Activated CD4-positive, alpha-beta T cell treated with anti-CD3 and anti-CD28 coated beads for 48 hours (primary cell): ENCODE results near the gene CDS2.

Experiments used
- DNase-seq: peaks from one replicate; pipeline ENCODE4 v3.0.0-alpha.2; 2020

CDS2 gene

DNA sequence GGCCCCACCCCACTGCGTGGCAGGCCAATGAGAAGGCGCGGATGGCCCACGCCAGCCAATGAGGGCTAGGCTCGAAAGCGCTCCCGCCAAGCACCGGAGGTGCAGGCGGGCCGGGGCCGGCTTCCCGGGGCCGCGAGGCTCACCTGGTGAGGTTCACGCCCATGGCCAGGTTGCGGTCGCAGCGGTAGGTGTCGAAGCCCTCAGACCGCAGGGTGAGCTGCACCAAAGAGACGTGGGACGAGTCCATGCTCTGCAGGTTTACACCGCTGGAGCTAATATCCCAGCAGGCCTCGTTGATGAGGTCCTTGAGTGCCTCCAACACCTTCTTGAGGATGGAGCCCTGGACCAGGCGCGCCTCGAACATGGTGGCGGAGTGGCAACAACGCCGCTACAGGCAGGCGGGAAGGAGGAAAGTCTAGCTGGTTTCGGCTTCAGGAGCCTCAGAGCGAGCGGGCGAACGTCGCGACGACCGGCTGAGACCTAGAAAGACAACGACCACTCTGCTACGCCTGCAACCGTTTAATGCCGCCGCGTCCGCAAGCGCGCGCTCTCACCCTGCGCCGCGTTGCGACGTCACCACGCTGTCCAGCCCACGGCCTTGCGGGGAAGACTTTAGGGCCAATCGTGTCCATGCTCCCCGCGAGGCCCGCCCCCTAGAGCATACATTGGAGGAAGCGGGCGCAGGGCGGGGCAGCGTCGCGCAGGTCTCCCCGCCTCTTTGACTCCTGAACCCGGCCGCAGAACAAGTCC lies 7.2 kb upstream of the CDS2 start, which contains the start of gene PCNA:
PCNA (minus strand) TSS at position 524 of the 750 bp plus-strand sequence; CDS start at position 364, 160 bp downstream.
- peak; percentile 99 for DNase-seq

DNA sequence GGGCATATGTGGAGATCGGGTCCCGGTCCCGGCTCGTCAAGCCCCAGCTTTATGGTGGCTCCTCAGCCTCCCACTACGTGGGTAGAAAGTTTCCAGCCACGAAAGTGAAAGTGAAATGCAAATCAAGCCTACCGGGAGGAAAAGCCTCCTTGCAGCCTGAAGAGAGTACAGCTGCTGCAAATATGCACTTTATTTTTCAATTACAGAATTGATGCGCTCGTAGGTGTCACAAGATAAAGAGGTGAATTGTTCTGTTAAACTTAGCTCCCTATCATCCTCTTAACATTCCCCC lies 6.7 kb upstream of the CDS2 start:
- no peak for DNase-seq

DNA sequence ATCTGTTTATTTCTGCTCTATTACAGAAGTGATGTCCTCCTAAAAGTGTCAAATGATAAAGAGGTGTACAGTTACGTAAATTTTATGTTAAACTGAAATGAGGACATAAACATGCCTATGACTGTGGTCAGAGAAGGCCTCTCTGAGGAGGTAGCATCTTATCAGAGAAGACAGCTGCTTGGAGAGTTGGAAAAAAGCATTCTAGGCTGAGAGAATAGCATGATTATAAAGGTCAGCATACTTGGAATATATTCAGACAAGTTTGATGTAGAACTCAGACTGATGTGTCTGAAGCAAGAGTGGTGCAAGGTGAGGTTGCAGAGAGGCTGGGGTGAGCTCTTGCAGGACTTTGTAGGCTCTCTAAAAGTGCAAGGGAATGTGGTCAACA lies 3.9 kb upstream of the CDS2 start:
- no peak for DNase-seq

GRCh38 chr20:5127204-5127858 lies 523 bp downstream of the CDS2 start:
- DNase-seq, result peak; percentile 81

DNA sequence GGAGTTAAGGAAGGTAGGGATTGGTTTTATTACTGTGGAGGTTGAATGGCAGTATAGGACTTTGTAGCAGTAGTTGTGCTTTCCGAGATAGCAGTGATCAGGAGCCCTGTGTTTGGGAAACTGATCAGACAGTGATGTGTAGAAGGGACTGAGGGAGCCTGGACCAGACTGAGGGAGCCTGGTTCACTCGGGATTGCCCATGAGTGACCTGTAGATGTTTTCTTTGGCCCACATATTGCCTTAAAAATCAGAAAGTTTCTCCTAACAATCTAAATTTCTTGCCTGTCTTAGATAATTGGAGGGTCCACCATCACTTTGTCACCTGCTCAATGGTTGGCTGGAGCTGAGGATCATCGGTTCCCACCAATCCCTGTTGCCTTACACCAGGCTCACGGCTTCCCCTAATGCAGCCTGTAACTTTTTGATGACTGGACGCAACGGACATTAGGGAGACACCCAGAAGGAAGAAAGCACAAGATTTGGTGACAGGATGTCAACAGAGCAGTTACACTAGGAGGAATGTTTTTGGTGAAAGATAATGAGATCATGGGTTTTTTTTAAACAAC lies 1.1 kb downstream of the CDS2 start:
- DNase-seq, result no peak

- no peak for DNase-seq
Observed at GRCh38 chr20:5128886-5129285, 2.1 kb downstream of the CDS2 start.

DNA sequence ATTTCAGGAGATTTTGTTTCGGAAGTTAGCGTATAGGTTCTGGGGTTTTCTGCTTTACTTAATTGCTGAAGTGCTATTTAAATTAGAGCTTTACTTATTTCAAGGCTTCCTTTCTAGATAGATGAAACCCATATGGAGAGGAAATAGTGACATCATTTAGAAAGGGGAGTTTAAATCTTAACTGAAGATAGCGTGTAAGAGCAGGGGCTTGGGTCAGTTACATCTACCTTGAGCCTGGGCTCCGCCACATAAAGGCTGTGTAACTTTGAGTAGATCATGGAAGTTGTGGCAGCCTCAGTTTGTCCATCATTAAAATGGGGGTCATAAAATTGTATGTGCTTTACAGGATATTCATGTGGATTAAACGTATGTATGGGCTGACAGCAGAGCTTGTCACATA lies 4.7 kb downstream of the CDS2 start:
- DNase-seq, result no peak

GRCh38 chr20:5133998-5134397 lies 7.2 kb downstream of the CDS2 start:
- no peak for DNase-seq

DNA sequence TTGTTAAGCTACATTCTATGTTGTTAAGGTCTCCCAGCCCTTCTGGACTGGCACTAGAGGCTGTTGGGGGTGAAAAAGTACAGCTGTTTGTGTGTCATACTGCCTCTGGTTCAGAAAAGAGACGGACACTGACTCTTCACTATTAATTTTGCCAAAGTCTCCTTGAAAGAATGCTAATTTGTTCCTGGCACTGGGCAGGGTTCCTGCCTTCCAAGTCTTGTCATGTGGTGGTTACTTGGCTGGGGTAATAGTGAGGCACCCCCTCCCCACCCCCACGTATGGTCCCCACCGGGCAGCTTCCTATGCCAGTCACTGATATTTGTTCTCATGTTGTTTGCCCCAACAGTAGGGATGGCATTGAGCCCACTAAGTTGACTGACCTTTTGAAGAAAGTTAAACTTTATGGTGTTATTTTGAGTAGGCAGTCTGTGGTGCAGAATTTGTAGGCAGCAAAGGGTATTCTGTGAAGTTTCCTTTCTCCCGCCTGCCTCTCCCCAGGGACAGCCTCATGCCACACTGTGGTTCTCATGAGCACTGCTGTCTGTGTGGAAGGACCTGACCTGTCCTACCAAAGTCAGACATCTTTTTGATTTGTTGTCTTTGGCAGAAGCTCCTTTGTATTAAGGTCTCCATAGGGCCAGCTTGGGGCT lies 8.7 kb downstream of the CDS2 start:
- DNase-seq, result no peak

DNA sequence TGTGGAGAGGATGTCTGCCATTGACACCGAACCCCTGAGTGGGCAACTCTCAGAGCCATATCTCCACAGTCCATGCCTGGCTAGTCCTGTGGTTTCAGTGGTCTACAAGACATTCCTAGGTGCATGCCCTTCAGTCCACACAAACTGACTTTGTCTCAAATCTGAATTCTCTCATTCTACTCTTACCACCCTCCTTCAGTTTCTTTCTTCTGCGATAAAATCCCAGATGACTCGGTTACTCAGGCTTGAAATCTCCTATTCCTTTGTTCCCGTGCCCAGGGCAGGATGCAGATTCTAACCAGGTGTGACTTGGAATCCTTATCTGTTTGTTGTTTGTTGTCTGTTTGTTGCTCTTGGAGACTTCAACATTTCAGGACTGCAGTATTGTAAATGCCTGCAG lies 9.3 kb downstream of the CDS2 start:
- no peak for DNase-seq

DNA sequence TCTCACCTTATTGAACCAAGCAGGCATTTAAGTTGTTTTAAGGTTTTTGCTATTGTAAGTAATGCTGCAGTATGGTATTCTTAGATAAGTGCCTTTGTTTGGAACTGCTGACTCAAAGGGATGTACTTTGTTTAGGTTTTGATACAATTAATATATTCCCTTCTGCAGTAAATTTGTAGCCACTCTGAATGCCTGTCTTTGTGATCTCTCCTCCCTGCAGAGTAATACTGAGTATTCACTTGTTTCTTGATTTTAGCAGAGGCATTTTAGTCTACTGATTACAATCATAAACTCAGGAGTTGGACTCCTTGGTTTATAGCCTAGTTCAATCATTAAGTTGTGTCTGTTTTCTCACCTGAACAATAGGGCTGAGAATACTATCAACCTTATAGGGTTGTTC lies 13.4 kb downstream of the CDS2 start:
- no peak for DNase-seq

DNA sequence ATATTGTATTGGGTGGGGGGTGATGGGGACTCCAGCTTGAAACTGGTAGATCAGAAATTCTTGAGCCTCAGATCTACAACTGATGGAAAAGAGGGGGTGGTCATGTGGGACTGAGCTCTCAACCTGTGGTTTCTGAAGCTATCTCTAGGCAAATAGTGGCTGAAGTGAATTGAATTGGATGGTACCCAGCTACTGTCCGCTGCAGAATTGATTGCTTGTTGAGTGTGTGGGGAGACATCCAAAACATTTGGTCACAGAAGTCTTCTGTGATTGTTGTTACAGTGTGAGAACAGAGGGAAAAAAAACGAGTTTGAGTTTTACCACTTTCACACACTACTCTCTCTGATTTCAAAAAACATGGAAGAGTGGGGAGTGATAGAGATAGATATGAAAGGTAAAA lies 14.8 kb downstream of the CDS2 start:
- no peak for DNase-seq

DNA sequence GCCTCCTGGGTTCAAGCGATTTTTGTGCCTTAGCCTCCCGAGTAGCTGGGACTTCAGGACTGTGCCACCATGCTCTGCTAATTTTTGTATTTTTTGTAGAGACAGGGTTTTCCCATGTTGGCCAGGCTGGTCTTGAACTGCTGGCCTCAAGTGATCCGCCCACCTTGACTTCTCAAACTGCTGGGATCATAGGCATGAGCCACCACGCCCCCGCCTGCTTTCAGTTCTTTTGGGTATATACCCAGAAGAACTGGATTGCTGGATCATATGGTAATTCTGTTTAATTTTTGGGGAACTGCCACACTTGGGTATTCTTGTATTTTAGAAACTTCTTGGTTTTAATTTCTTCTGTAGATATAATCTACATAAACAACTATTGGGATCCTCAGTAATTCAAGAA lies 17.0 kb downstream of the CDS2 start:
- DNase-seq, result peak; percentile 45

GRCh38 chr20:5145365-5146098 lies 18.7 kb downstream of the CDS2 start:
- no peak for DNase-seq

DNA sequence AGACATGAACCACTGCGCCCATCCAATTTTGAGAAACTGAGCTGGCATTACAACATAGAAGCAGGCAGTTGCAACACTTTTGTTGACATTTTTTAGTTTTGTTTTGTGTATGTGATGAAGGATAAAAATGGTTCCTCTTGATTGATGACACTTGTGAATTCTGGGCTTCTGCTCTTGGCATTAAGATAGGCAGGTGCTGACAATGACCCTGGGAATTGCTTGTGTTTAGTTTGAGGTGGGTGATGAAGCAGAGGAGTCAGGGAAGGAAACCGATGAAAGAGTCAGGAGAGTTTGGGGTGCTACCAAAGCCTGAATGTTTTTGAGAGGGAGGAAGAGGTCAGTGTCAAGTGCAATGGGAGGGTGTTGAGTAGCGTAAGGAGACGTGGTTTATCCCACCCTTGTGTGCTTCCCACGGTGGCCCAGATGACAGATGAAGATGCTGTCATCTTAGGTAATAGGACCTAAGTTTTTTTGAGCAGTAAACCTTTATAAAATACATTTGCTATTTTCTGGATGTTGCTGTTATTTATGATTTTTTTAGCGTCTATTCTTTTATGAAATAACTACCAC lies 19.4 kb downstream of the CDS2 start:
- no peak for DNase-seq

- no peak for DNase-seq
Observed at GRCh38 chr20:5146871-5147592, 20.2 kb downstream of the CDS2 start.

DNA sequence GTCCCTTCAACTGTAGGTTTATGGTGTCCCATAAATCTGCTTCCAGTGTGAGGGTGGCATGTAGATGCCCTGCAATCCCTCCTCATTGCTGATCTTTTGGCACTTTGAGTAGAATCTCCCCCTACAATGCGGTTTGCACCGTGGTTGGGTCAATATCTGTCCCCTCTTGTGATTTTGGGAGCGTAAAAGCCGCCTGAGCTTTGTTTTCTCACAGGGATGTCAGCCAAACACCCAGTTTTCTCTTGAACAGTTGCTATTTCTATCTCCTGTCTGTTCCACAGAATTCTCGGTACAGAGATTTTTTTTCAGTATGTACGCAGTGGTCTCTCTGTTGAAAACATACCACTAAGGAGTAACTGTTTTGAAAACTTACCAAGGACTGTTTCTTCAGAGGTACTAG lies 21.8 kb downstream of the CDS2 start:
- DNase-seq, result no peak

DNA sequence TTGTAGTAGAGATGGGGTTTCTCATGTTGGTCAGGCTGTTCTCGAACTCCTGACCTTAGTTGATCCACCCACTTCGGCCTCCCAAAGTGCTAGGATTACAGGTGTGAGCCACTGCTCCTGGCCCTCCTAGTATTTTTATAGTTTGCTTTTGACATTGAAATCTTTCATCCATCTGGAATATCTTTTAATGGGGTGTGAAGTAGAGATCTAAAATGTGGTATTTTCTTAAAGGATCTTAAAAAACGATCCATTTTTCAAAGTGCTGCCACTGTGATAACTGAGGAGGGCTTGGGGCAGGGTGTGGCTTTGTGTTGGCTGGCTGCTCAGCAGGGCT lies 23.1 kb downstream of the CDS2 start:
- DNase-seq, result no peak

DNA sequence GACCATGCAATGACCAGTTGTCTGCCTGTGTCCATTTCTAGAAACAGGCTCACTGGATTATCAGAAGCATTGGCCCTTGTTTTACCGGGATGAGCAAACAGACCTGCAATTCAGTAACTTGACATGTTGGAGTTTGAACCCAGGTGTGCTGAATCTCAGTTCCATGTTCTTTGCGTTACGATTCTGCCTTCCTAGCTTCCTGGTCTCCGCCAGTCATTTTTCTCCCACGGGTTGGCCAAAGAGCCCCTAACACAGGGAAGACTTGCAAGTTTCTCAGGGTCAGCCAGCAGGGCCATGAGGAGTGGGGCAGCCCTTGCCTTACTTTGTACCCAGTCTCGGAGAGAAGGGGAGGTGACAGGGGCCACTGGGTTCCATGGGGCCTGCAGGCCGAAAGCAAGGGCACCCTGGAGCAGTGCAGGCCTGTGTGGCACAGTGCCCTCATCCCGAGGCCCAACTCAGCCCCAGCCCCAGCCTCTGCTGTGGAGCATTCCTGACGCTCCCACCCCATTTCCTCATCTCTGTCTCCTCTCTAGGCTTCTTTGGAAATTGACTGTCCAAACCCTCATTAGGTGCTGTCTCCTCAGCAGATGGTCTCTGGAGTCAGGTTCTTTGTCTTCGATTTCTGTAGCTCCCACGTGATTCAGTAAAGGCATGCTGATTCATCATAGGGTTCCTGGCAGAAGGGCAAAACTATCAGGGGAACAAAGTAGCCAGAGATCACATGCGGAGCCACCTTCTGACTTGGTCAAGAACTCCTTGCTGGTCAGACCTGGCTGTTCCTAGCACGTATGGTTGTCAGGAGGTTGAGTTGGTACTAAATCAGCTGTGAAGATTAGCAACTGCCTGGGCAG lies 23.6 kb downstream of the CDS2 start:
- no peak for DNase-seq

DNA sequence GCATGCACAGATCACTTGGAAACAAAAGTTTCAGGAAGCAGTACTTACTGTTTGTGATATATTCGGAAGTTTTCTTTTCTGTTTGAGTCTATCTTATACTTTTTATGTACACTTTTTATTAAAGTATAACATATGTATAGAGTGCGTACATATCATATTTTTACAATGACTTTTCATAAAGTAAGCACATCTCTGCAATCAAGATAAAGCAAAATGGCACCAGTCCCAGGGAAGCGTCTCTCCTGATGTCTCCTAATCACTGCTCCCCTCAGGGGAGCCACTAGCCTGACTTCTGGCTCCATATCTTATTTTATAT lies 26.3 kb downstream of the CDS2 start:
- DNase-seq, result no peak
